GM18909 (cell line): ENCODE measurements around the gene NWD2.
A peak's percentile ranks its signal among the peaks of the same experiment; 100 is the strongest.

Experiments used
- ATAC-seq: cut with Tn5 transposase; IDR thresholded peaks from one replicate; pipeline ENCODE4 v1.9.1; 2021; ENCODE audit warnings: mild to moderate bottlenecking; ENCODE audit not compliant: unreplicated experiment, poor library complexity

The NWD2 gene

GRCh38 chr4:37434469-37434868, 189.9 kb downstream of the NWD2 start:
- ATAC-seq = no peak

DNA sequence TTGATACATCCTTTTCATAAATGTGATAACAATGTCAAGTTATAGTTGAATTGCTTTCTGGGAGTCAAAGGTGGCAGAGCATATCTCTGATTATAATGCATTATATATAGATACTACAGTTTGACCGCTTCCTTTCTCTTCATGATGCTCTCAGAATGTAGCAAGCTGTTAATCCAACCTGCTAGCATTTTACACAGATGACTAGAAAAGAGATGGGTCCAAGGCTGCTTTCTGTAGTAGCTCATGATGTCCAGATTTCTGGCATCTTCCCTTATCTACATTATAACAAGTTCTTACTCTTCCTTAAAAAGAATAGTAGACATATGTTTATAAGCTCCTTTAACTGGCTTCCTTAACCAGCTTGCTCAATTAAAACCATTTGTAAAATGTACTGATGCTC, 192.0 kb downstream of the NWD2 start:
- no peak for ATAC-seq

DNA sequence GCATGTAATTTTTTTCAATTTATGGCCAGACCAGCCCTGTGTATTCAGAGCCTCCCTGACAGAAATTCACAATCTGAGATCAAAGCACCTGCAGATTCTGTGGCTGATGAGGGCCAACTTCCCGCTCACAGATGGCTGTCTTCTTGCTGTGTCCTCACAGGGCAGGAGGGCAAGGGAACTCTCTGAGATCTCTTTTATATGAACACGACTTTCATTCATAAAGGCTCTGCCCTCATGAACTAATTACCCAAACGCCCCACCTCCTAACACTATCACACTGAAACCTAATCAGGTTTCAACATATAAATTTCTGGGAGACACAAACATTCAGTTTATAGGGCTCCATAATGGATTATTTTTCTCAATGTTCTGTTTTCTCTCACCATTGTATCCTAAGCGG, 192.6 kb downstream of the NWD2 start:
- no peak for ATAC-seq

GRCh38 chr4:37438564-37439279, 194.2 kb downstream of the NWD2 start:
- ATAC-seq = no peak

DNA sequence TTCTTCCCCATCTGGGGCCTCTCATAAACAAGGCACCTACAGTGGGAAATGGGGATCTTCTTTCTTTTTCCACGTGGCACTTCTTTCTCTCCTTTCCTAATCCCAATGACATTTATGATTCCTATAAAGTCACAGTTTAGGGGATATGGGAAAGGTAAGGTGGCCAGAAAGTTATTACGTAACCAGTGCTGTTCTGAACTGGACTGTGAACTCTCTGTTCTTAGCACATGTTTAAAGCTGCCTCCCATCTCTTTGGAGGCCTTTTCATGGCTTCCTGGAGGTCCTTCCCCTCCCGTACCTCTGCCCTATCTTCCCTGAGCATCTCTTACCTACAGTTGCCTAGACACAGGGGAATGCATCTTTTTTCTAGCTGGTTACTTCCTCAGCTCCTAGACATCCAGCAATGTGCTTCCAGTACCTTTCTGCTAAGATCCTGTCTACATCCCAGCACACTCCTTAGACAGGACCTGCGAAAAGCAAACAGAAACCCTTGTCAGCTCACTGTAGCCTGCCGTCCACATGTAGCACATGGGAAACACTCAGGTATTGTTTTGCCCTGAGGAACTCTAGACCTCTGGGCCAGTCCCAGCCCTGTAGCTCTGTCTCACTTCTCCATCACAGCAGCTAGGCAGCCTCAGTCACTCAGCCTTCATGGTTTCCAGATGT, 195.4 kb downstream of the NWD2 start:
- no peak for ATAC-seq

DNA sequence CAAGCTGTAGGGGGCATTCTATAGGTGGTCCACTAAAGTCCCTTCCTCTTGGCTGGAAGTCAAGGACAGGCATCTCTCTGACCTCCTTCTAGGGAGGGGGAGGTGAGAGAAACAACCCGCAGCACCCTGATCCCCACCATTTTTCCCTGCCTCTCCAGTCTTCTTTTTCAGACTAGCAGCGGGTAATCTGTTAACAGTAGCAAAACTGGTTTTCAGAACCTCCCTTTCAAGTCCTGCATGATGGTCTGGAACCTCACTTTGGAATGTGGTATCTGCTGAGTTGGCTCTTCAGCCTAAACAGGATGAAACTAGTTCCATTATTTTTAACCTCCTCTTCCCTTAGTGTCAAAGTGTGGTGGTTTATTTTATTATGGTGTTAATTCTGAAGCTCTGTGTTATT, 196.0 kb downstream of the NWD2 start:
- ATAC-seq = no peak

DNA sequence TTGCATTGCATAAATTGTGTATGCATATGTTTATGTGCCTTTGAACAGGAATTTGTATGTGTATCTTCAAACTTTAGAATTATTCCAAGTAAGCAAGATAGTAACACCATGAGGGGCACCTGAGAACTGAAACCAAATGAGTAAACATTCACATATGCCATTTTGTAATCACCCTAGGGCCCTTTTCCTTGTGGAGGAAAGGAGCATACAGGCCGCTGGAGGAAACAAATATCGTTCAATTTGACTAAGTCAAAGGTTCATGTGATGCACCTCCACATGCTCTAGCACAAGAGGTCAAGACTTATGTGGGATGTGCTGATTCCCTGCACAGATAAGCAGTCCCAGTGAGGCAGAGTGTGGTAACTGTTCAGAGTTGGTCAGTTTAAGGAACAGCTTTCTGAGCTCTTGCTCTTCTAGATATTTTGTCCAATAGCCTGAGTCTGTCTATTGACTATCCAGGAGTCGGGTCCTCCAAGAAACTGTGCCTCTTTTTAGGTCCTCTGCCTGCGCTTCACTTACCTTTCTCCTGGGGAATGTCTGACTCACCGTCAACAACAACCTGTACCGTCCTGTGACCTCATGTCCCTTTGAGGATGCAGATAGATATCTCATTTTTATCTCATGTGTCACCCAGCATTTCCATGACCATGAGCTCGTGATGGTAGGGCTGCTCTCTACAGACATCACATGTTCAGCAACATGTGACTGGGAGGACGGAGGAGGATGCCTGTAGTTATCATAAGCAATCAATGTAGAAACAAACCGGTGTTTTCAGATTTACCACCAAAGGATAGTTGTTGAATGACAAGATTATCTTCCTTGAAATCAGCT, 196.9 kb downstream of the NWD2 start:
- no peak for ATAC-seq

DNA sequence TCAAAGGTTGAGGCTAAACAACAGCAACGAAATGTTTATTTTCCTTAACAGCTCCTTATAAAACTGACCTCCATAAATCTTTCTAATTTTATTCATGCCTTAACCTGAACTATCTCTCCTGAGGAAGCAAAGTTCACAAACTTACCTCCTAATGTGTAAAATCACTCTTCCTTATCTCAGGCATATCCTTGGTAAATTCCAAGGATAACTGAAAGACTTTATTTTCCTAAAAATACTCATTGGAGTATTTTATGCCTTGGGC, 197.4 kb downstream of the NWD2 start:
- no peak for ATAC-seq

DNA sequence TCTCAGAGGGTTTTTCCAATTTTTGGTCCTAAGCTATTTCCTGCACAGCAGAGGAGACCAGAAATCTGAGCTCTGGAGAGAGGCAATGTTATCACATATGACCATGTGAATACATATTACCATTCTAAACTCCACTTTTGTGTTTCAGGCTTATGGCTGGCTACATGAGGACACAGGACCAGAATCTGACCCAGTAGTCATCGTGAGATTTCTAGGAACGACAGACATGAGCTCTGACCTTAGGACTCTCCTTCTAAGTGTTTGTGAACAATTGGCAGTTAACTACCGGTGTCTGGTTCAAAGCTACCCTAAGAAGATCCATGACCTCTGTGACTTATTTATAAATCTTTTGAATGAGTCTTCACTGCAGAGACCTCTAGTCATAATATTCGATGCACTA, 198.6 kb downstream of the NWD2 start:
- no peak for ATAC-seq

DNA sequence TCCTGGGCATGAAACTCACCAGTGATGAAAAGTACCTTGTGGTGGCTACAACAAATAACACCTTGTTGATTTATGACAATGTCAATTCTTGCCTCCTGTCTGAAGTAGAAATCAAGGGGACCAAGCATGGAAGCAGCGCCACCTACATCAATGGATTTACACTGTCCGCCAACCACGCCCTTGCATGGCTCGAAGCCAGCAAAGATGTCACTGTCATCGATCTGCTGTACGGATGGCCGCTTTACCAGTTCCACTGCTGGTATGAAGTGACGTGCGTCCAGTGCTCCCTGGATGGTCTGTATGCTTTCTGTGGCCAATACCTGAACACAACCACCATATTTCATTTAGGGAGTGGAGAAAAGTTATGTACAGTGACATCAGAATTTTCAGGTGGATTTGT, 200.5 kb downstream of the NWD2 start:
- no peak for ATAC-seq

- no peak for ATAC-seq
These were observed 201.5 kb downstream of the NWD2 start for GRCh38 chr4:37446016-37446415.

- no peak for ATAC-seq
These were observed 203.3 kb downstream of the NWD2 start for GRCh38 chr4:37447886-37448285.

DNA sequence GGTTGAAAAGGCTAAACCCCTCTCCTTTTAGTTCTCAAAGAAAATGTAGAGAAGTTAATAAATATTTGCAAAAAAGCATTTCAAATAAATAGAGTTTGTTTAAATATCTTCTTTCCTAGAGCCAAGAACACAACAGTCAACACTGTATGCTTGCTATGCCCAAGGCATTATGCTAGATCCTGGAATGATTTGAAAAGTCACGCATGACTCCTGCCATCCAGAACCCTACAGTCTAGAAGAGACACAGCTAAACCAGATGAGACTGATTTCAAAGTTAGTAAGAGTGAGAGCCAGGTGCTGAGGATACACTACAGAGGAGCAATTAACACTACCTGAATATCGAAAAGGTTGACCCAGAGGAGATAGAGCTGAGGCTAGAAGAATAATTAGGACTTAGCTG, 205.8 kb downstream of the NWD2 start:
- ATAC-seq = no peak

DNA sequence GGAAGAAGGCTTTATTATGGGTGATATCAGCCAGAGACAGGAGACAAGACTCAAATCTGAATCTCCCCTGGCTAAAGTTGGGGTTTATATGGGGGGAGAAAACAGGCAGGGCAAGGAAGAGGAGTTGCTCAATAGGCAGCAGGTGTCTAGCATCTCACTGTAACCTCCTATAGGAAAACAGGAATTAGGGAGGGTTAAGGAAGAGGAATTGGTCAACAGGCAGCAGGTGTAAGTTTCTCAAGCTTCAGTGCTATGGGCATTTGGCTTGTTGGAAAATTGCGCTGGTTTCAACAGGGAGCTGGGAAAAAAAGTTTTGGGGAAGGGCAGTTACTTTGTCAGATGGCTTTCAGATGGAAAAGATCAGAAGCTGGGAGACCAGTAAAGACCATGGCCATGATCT, 206.4 kb downstream of the NWD2 start:
- ATAC-seq = no peak

DNA sequence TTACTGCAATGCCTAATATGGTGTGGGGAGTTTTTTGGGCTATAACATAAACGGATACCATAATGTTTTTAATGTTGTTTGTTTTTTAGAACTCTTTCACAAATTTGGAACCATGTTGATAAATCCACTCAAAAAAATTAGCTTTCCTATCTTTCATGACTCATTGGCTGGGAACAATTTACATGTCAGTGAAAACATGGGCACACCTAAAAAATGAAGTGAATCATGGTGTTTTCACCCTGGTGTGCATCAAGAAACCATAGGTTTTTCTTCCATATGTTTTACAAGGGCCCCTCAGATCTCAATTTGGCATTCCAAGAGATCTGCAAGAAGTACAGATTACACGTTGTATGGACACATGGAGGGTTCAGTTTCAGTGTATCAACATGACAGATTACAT, 207.1 kb downstream of the NWD2 start:
- ATAC-seq = no peak

DNA sequence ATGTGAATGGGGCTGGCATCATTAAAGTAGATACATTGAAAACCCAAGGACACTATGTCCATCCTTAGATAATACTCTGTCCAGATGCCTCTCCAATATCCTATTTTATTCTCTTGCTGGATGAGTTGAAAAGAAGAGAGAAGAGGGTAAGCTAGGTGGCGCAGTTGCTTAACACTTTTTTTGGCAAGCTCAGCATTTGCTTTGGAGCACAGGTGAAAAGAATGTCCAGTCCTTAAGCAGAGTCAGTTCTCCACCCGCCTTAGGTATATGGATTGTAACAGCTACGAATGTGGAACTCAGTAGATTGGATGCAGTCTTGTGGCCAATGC, 208.4 kb downstream of the NWD2 start:
- peak; percentile 66 for ATAC-seq

DNA sequence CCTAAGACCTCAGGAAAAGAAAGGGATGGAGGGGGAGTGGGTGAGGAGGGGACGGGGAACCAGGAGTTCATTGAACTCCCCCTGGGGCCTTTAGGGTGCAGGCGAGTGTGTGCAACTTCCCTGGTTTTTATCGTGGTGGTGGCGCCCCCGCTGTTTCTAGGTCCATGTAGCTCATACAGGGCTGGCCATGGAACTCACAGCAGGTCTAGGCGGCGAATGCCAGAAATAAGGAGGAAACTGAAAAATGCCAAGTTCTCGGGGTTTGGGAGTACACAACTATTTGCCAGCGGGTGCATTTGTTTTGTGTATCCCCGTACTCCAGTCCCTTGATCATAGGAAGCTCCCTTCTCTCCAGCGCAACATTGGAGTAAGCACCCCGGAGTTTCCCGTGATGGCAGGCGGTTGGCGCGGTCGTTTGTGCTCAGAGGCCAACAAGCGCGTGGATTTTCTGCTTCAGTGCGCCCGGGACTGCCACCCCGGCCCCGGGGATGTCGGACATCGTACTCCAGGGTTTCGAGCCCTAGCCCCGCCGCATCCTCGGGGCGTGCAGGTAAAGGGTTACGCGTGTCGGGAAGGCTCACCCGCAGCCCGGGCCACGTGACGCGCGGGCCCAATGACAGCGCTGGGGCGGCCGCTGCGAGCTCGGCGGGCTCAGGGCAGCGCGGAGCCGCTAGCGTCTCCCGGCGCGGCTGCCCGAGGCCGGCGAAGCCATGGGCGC, 208.9 kb downstream of the NWD2 start:
- peak; percentile 87 for ATAC-seq

DNA sequence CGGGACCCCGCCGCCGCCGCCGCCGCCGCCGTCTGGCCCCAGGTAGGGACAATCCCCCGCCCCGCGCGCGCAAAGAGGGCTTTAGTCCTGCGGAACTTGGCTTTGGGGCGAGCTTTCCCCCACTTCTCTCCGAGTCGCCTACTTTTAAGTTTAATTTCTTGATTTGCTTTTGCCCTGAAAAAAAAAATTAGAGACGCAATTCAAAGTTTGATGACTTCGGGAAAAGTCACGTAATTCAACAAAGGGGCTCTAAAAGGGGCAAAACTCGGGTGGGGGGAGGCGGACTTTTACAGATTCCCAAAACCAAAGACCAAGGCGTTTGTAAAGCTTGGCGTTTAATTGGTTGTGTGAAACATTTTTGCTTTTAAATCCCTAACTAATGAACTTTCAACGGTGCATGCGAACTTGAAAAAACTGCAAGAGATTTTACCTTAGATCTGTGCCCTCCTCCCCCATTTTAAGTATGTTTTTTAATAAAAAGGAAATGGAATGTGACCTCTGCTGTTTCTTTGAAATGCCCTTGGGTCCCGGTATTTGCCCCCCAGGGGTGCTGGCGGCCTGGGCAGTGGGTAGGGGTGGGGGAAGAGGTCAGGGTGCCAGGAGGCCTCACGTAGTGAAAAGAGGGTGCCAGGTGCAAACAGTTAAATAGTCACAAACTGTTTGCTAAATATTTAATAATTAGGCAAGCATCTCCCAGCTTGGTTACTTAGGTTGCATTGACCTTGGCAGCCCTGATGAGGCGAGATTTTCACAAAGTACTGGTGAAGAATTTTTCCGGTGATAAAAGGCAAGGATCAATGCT, 209.7 kb downstream of the NWD2 start:
- no peak for ATAC-seq

- ATAC-seq = no peak
These were observed 211.0 kb downstream of the NWD2 start for GRCh38 chr4:37455301-37456131.

DNA sequence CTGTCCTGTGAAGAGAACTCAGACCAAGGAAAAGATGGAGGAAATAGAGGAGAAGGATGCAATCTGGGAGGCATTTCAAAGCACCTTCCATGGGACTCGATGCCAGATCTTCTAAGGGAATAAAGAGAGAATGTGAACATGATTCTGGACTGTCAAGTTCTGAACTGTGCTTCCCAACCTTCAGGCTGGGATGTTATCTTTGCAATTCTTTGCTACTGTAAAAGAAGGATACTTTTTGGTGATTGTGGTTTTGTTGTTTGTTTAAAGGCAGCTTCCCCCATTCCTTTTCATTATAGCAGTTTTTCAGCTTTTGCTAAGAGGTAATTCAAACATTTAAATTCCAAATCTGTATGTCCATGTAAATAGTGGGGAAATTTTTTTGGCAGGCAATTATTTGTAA, 217.3 kb downstream of the NWD2 start:
- no peak for ATAC-seq
